ENCODE measurements around the gene RIN2. TPM values are rescaled to one million over a fixed set of nuclear protein-coding genes. Genes with fewer than 3 reads are reported as not detected.

Gene RIN2
- total RNA-seq, 1 donor from 2014 or later: 22.1 TPM

- Mint-ChIP-seq H3K27me3 (ENCODE audit: low read depth) (no peaks in the 10 kb centered on the region), H3K9me3 (no peaks in the 10 kb centered on the region), H3K4me3 (no peak overlapping the region), H3K27ac (ENCODE audit: unreplicated experiment) (peak overlapping the region; percentile 35), H3K36me3 (ENCODE audit: low read depth) (no peaks in the 10 kb centered on the region), H3K4me1 (peaks cover 21% of the 10 kb centered on the region)
- TF ChIP-seq, protein P1, sequence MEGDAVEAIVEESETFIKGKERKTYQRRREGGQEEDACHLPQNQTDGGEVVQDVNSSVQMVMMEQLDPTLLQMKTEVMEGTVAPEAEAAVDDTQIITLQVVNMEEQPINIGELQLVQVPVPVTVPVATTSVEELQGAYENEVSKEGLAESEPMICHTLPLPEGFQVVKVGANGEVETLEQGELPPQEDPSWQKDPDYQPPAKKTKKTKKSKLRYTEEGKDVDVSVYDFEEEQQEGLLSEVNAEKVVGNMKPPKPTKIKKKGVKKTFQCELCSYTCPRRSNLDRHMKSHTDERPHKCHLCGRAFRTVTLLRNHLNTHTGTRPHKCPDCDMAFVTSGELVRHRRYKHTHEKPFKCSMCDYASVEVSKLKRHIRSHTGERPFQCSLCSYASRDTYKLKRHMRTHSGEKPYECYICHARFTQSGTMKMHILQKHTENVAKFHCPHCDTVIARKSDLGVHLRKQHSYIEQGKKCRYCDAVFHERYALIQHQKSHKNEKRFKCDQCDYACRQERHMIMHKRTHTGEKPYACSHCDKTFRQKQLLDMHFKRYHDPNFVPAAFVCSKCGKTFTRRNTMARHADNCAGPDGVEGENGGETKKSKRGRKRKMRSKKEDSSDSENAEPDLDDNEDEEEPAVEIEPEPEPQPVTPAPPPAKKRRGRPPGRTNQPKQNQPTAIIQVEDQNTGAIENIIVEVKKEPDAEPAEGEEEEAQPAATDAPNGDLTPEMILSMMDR (conservative IDR thresholded peaks at IDR 0.05): no peak
- no peak for DNase-seq (ENCODE audit: low read depth, low spot score)
Measured at GRCh38 chr20:19713822-19714578, 44.1 kb upstream of the RIN2 start.

DNA sequence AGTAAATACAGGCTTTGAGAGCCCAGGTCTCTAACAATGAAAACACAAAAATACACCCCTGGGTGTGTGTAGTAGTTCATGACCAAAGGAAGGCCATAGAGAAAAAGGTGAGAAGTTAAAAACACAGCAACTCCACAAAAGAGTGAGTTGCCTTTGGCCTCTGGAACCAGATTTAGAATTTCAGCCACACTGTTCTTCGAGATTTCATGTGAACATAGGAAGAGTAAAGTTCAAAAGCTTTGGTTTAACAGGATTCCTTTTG, 43.5 kb upstream of the RIN2 start:
- H3K4me3 Mint-ChIP-seq: no peak overlapping the region
- no peak for DNase-seq (ENCODE audit: low read depth, low spot score)
- TF ChIP-seq, protein P1 (conservative IDR thresholded peaks at IDR 0.05): no peak
- no peaks in the 10 kb centered on the region for H3K36me3 Mint-ChIP-seq (ENCODE audit: low read depth)
- peaks cover 21% of the 10 kb centered on the region for H3K4me1 Mint-ChIP-seq
- no peaks in the 10 kb centered on the region for H3K27me3 Mint-ChIP-seq (ENCODE audit: low read depth)
- no peaks in the 10 kb centered on the region for H3K9me3 Mint-ChIP-seq
- H3K27ac Mint-ChIP-seq (ENCODE audit: unreplicated experiment): peak overlapping the region; percentile 35

GRCh38 chr20:19715986-19716385, 42.1 kb upstream of the RIN2 start:
- H3K4me1 Mint-ChIP-seq: peaks cover 14% of the 10 kb centered on the region
- TF ChIP-seq, protein P1 (conservative IDR thresholded peaks at IDR 0.05): no peak
- H3K27me3 Mint-ChIP-seq (ENCODE audit: low read depth): no peaks in the 10 kb centered on the region
- H3K36me3 Mint-ChIP-seq (ENCODE audit: low read depth): no peaks in the 10 kb centered on the region
- no peaks in the 10 kb centered on the region for H3K9me3 Mint-ChIP-seq
- no peak for DNase-seq (ENCODE audit: low read depth, low spot score)
- H3K4me3 Mint-ChIP-seq: no peak overlapping the region
- H3K27ac Mint-ChIP-seq (ENCODE audit: unreplicated experiment): no peak overlapping the region

GRCh38 chr20:19718880-19719279, 39.2 kb upstream of the RIN2 start:
- TF ChIP-seq, protein P1 (conservative IDR thresholded peaks at IDR 0.05): no peak
- peaks cover 9% of the 10 kb centered on the region for H3K4me1 Mint-ChIP-seq
- H3K9me3 Mint-ChIP-seq: no peaks in the 10 kb centered on the region
- H3K36me3 Mint-ChIP-seq (ENCODE audit: low read depth): no peaks in the 10 kb centered on the region
- no peak overlapping the region for H3K4me3 Mint-ChIP-seq
- no peak overlapping the region for H3K27ac Mint-ChIP-seq (ENCODE audit: unreplicated experiment)
- no peak for DNase-seq (ENCODE audit: low read depth, low spot score)
- no peaks in the 10 kb centered on the region for H3K27me3 Mint-ChIP-seq (ENCODE audit: low read depth)

DNA sequence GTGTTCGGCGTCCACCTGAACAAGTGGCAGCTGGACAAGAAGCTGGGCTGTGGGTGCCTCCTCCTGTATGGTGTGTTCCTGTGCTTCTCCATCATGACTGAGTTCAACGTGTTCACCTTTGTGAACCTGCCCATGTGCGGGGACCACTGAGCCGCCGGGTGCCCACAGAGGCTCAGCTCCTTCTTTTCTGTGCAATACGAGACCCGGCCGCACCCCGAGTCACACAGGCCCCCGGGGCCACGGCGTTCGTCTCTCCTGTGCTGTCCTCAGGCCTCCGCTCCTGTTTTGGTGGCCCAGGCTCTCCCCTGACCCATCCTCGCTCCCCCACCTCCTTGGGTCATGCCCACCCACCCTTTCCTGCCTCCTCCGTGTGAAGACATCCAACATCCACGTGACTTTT, 37.1 kb upstream of the RIN2 start:
- Mint-ChIP-seq H3K36me3 (ENCODE audit: low read depth) (no peaks in the 10 kb centered on the region), H3K27ac (ENCODE audit: unreplicated experiment) (no peak overlapping the region), H3K4me3 (no peak overlapping the region), H3K9me3 (no peaks in the 10 kb centered on the region), H3K27me3 (ENCODE audit: low read depth) (no peaks in the 10 kb centered on the region), H3K4me1 (no peaks in the 10 kb centered on the region)
- TF ChIP-seq, protein P1 (conservative IDR thresholded peaks at IDR 0.05): no peak
- DNase-seq (ENCODE audit: low read depth, low spot score): no peak
